Keratinocyte (primary cell): ENCODE data around the gene RRAS. TPM values are rescaled to one million over a fixed set of nuclear protein-coding genes. Genes with fewer than 3 reads are reported as not detected.

Experiments used
- DNase-seq: peaks from one replicate; pipeline ENCODE4 v3.0.0-alpha.2; 2011; ENCODE audit warnings: low read depth, missing footprints, low spot score
- FAIRE-seq: peaks from 2 replicates; lab custom pipeline; 2011; peaks lifted over from hg19 to GRCh38; lab: Jason Lieb, UNC
- H2AFZ ChIP-seq: 2 replicates; pipeline ENCODE4 v1.6.0; 2012; ENCODE audit warnings: low read length, control low read depth, inconsistent platforms; ENCODE audit not compliant: control insufficient read depth
- H3K27ac ChIP-seq: 2 replicates; pipeline ENCODE4 v1.5.1; 2011; ENCODE audit warnings: low read length; ENCODE audit not compliant: control insufficient read depth, insufficient read depth
- H3K27me3 ChIP-seq: 3 replicates; pipeline ENCODE4 v1.6.0; 2011; ENCODE audit warnings: low read length; ENCODE audit not compliant: control insufficient read depth, insufficient read depth; ENCODE audit errors: extremely low read depth
- H3K36me3 ChIP-seq, 2 experiments: 2 replicates in 1 of 2; 3 replicates in 1 of 2; pipeline ENCODE4 v1.5.1; 2011; ENCODE audit warnings: low read length in 2 of 2, mild to moderate bottlenecking in 1 of 2; ENCODE audit not compliant: control insufficient read depth in 2 of 2, insufficient read depth in 2 of 2; ENCODE audit errors: extremely low read depth in 1 of 2
- H3K4me1 ChIP-seq: 3 replicates; pipeline ENCODE4 v1.5.1; 2011; ENCODE audit warnings: low read length; ENCODE audit not compliant: control insufficient read depth, insufficient read depth; ENCODE audit errors: extremely low read depth
- H3K4me2 ChIP-seq: 3 replicates; pipeline ENCODE4 v1.6.0; 2011; ENCODE audit warnings: low read depth, low read length; ENCODE audit not compliant: control insufficient read depth, insufficient read depth; ENCODE audit errors: extremely low read depth
- H3K4me3 ChIP-seq, 3 experiments: fragments of 200-600 bp in 1 of 3; sonication (generic) in 1 of 3; 2 replicates in 2 of 3; 3 replicates in 1 of 3; pipeline ENCODE4 v1.5.1; 2011 to 2016; ENCODE audit warnings: low read length in 3 of 3, mild to moderate bottlenecking in 3 of 3, control low read depth in 2 of 3, inconsistent platforms in 1 of 3, low read depth in 1 of 3, mixed read lengths in 1 of 3, mixed run types in 1 of 3, moderate library complexity in 1 of 3; ENCODE audit not compliant: control insufficient read depth in 2 of 3, insufficient read depth in 2 of 3; ENCODE audit errors: extremely low read depth in 1 of 3
- H3K79me2 ChIP-seq: 2 replicates; pipeline ENCODE4 v1.6.0; 2012; ENCODE audit warnings: low read length; ENCODE audit not compliant: control insufficient read depth, insufficient read depth
- H3K9ac ChIP-seq: 3 replicates; pipeline ENCODE4 v1.6.0; 2011; ENCODE audit warnings: low read length; ENCODE audit not compliant: control insufficient read depth, insufficient read depth; ENCODE audit errors: extremely low read depth
- H3K9me1 ChIP-seq: 3 replicates; pipeline ENCODE4 v1.6.0; 2011; ENCODE audit warnings: low read length; ENCODE audit not compliant: control insufficient read depth, insufficient read depth; ENCODE audit errors: extremely low read depth
- H3K9me3 ChIP-seq: 2 replicates; pipeline ENCODE4 v1.5.1; 2012; ENCODE audit warnings: low read depth, low read length; ENCODE audit not compliant: control insufficient read depth
- H4K20me1 ChIP-seq: 3 replicates; pipeline ENCODE4 v1.6.0; 2011; ENCODE audit warnings: low read length; ENCODE audit not compliant: control insufficient read depth, insufficient read depth; ENCODE audit errors: extremely low read depth
- EZH2 ChIP-seq: IDR thresholded peaks from one replicate; pipeline ENCODE4 v1.6.1; 2012; ENCODE audit warnings: inconsistent platforms, mild to moderate bottlenecking, low read length, moderate library complexity
- dilution Hi-C: fragments of 300-500 bp; cut with MboI; formaldehyde crosslinking; loops from one replicate; pipeline ENCODE4 v1.7.0; 2020; ENCODE audit warnings: low sequenced_read_pairs; ENCODE audit not compliant: extremely low pct_ligation_motif_present
- polyA plus RNA-seq, 5 experiments: library from polyadenylated mRNA; depleted of rRNA in 3 of 5; stranded (reverse) in 3 of 5; stranded (forward) in 1 of 5; unstranded in 1 of 5; fragments of >200 nt; gene quantifications; 1 replicate in 1 of 5; 2 replicates in 3 of 5; 3 replicates in 1 of 5; pipeline versions ENCODE4 v1.2.1 to v1.2.3, GENCODE V29; 2011 to 2012; ENCODE audit warnings: missing spikeins in 2 of 5, low read depth in 1 of 5, low replicate concordance in 1 of 5
- TF ChIP-seq, protein P1 (sequence below), 3 experiments: IDR thresholded peaks in 1 of 3; conservative IDR thresholded peaks in 1 of 3; optimal IDR thresholded peaks in 1 of 3; 2 replicates in 2 of 3; 3 replicates in 1 of 3; pipeline versions ENCODE3 to v1.5.1; 2011; ENCODE audit warnings: low read length in 3 of 3, mild to moderate bottlenecking in 3 of 3, moderate library complexity in 2 of 3, control low read depth in 1 of 3, inconsistent platforms in 1 of 3; ENCODE audit not compliant: insufficient read depth in 2 of 3; ENCODE audit errors: extremely low read depth in 1 of 3

RRAS gene
- polyA plus RNA-seq, 1 donor (not counting 4 experiments of a cell fraction or from before 2014, with no cell fraction given): 98.1 TPM

- Histone ChIP-seq H3K9ac (no peak overlapping the region), H3K9me3 (no peaks in the 10 kb centered on the region), H3K4me3 (no peak overlapping the region), H3K36me3 (peaks cover 53 to 55% of the 10 kb centered on the region in 2 experiments), H3K27ac (no peak overlapping the region), H3K4me2 (no peak overlapping the region), H2AFZ (no peak overlapping the region), H4K20me1 (peaks cover 4% of the 10 kb centered on the region), H3K79me2 (peaks cover 17% of the 10 kb centered on the region), H3K4me1 (peaks cover 1% of the 10 kb centered on the region), H3K9me1 (no peaks in the 10 kb centered on the region), H3K27me3 (no peaks in the 10 kb centered on the region)
- FAIRE-seq: no peak
- dilution Hi-C loops: no loop called here
- TF ChIP-seq, protein P1, sequence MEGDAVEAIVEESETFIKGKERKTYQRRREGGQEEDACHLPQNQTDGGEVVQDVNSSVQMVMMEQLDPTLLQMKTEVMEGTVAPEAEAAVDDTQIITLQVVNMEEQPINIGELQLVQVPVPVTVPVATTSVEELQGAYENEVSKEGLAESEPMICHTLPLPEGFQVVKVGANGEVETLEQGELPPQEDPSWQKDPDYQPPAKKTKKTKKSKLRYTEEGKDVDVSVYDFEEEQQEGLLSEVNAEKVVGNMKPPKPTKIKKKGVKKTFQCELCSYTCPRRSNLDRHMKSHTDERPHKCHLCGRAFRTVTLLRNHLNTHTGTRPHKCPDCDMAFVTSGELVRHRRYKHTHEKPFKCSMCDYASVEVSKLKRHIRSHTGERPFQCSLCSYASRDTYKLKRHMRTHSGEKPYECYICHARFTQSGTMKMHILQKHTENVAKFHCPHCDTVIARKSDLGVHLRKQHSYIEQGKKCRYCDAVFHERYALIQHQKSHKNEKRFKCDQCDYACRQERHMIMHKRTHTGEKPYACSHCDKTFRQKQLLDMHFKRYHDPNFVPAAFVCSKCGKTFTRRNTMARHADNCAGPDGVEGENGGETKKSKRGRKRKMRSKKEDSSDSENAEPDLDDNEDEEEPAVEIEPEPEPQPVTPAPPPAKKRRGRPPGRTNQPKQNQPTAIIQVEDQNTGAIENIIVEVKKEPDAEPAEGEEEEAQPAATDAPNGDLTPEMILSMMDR (optimal IDR thresholded peaks at IDR 0.05 in 1 of 3, IDR thresholded peaks at IDR 0.05 in 1 of 3, conservative IDR thresholded peaks at IDR 0.05 in 1 of 3; ENCODE audit: extremely low read depth in 1 of 3, insufficient read depth in 2 of 3, low read length in 3 of 3): no peak
- TF ChIP-seq EZH2: no peak
- DNase-seq: no peak
Observed at GRCh38 chr19:49658139-49658517, 18.2 kb upstream of the RRAS start.

DNA sequence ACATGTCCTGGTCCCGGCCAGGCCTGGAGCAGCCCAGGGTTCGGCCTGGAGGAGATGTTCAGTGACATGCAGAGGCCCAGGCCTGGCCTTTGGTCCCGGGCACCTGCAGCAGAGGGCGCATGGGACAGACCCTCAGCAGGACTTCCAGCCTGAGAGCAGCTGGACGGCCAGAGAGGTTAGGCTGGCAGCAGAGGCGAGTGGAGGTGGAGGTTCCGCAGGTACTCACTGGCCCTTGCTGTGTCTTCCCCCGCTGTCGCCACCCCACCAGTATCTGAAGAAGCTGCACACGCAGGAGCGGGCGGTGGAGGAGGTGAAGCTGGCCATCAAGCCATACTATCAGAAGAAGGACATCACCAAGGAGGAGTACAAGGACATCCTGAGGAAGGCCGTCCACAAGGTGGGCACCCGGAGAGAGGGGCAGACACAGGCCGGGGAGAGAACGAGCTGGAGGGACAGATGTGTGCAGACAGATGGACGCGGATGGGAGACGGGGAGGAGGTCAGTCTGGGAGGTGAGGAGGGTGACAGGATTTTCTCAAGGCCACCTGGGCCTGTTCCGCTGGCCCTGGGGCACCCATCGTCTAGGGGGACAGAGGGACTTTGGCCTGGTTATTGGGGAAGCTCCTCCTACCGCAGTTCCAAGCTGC lies 17.7 kb upstream of the RRAS start:
- FAIRE-seq: no peak
- dilution Hi-C loops: no loop called here

More for the DNA sequence above, 17.7 kb upstream of the RRAS start:
- no peaks in the 10 kb centered on the region for H3K27me3 ChIP-seq
- H3K4me1 ChIP-seq: no peaks in the 10 kb centered on the region
- no peak for DNase-seq
- H3K79me2 ChIP-seq: peaks cover 16% of the 10 kb centered on the region
- no peak overlapping the region for H3K9ac ChIP-seq
- no peak overlapping the region for H3K4me2 ChIP-seq
- H3K4me3 ChIP-seq: no peak overlapping the region
- peaks cover 54 to 56% of the 10 kb centered on the region in 2 experiments for H3K36me3 ChIP-seq
- no peak for TF ChIP-seq EZH2
- TF ChIP-seq, protein P1 (optimal IDR thresholded peaks at IDR 0.05 in 1 of 3, IDR thresholded peaks at IDR 0.05 in 1 of 3, conservative IDR thresholded peaks at IDR 0.05 in 1 of 3; ENCODE audit: extremely low read depth in 1 of 3, insufficient read depth in 2 of 3, low read length in 3 of 3): no peak
- H3K27ac ChIP-seq: no peak overlapping the region
- no peak overlapping the region for H2AFZ ChIP-seq
- H4K20me1 ChIP-seq: peaks cover 3% of the 10 kb centered on the region
- H3K9me1 ChIP-seq: no peaks in the 10 kb centered on the region
- no peaks in the 10 kb centered on the region for H3K9me3 ChIP-seq
